Measurements from ENCODE around the gene RALGAPA2.
A peak's percentile ranks its signal among the peaks of the same experiment; 100 is the strongest.

The RALGAPA2 gene

GRCh38 chr20:20476504-20476903 is 235.9 kb downstream of the RALGAPA2 start:
- no peak for DNase-seq (ENCODE audit: low read depth, low spot score)
- in situ Hi-C loops (cut with HindIII; ENCODE audit: low sequenced_read_pairs): no loop called here
- H3K4me3 ChIP-seq (ENCODE audit: low read depth, low read length): no peak overlapping the region
- TF ChIP-seq, protein P1, sequence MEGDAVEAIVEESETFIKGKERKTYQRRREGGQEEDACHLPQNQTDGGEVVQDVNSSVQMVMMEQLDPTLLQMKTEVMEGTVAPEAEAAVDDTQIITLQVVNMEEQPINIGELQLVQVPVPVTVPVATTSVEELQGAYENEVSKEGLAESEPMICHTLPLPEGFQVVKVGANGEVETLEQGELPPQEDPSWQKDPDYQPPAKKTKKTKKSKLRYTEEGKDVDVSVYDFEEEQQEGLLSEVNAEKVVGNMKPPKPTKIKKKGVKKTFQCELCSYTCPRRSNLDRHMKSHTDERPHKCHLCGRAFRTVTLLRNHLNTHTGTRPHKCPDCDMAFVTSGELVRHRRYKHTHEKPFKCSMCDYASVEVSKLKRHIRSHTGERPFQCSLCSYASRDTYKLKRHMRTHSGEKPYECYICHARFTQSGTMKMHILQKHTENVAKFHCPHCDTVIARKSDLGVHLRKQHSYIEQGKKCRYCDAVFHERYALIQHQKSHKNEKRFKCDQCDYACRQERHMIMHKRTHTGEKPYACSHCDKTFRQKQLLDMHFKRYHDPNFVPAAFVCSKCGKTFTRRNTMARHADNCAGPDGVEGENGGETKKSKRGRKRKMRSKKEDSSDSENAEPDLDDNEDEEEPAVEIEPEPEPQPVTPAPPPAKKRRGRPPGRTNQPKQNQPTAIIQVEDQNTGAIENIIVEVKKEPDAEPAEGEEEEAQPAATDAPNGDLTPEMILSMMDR (IDR thresholded peaks at IDR 0.05; ENCODE audit: low read depth, low read length): no peak

- TF ChIP-seq, protein P1 (IDR thresholded peaks at IDR 0.05; ENCODE audit: low read depth, low read length): no peak
- no peak overlapping the region for H3K4me3 ChIP-seq (ENCODE audit: low read depth, low read length)
- DNase-seq (ENCODE audit: low read depth, low spot score): no peak
- in situ Hi-C loops (cut with HindIII; ENCODE audit: low sequenced_read_pairs): no loop called here
Observed at GRCh38 chr20:20473657-20474056, 238.8 kb downstream of the RALGAPA2 start.

- TF ChIP-seq, protein P1 (IDR thresholded peaks at IDR 0.05; ENCODE audit: low read depth, low read length): no peak
- in situ Hi-C loops (cut with HindIII; ENCODE audit: low sequenced_read_pairs): no loop called here
- H3K4me3 ChIP-seq (ENCODE audit: low read depth, low read length): no peak overlapping the region
- DNase-seq (ENCODE audit: low read depth, low spot score): no peak
Observed at GRCh38 chr20:20472684-20473274, 239.7 kb downstream of the RALGAPA2 start.

DNA sequence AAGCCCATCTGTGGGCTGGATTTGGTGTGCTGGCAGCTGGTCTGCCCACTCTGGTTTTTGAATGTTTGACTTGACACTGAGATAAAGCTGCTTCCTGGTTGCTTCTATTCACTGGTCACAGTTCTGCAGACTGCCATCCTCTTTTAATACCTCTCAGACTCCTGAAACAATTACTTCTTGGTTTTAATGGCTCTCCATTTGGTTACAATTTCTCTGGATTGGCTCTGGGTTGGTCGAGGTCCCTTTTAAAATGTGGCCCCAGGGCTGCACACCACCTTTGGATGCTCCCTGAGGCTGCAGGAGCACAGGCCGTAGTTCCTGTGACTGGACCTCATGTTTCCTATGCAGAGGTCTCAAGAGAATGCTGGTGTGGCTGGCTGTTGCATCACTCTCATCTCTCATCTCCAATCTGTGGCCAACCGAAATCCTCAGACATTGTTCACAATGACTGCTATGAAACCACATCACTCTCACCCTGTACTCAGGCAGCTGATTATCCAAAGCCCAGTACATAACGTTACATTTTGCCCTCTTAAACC is 246.0 kb downstream of the RALGAPA2 start:
- in situ Hi-C loops (cut with HindIII; ENCODE audit: low sequenced_read_pairs): no loop called here
- TF ChIP-seq, protein P1 (IDR thresholded peaks at IDR 0.05; ENCODE audit: low read depth, low read length): no peak
- DNase-seq (ENCODE audit: low read depth, low spot score): peak; percentile 81
- no peak overlapping the region for H3K4me3 ChIP-seq (ENCODE audit: low read depth, low read length)

DNA sequence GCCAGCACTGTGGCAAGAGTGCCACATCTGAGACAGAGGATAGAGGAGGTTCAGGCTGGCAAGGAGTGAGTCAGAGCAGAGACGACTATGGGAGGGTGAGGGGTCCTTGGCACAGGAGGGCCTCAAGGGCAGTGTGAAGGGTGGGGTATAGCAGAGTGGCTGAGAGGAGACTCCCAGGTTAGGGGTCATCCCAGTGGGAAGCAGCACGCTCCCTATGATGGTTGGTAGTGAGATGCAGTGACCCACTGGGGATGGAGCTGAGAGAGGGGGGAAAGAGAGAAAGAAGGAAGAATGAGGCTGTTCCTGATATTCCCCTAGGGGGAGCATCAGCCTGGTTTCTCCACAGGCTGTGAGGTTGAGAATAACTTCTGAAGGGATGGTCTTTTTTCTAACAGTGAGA is 247.2 kb downstream of the RALGAPA2 start:
- TF ChIP-seq, protein P1 (IDR thresholded peaks at IDR 0.05; ENCODE audit: low read depth, low read length): peak; percentile 51
- no peak for DNase-seq (ENCODE audit: low read depth, low spot score)
- in situ Hi-C loops (cut with HindIII; ENCODE audit: low sequenced_read_pairs): no loop called here
- H3K4me3 ChIP-seq (ENCODE audit: low read depth, low read length): no peak overlapping the region

- no peak overlapping the region for H3K4me3 ChIP-seq (ENCODE audit: low read depth, low read length)
- DNase-seq (ENCODE audit: low read depth, low spot score): peak; percentile 77
- in situ Hi-C loops (cut with HindIII; ENCODE audit: low sequenced_read_pairs): no loop called here
- TF ChIP-seq, protein P1 (IDR thresholded peaks at IDR 0.05; ENCODE audit: low read depth, low read length): no peak
Observed at GRCh38 chr20:20463933-20464374, 248.5 kb downstream of the RALGAPA2 start.

Data from astrocyte of the spinal cord (primary cell).